ENCODE measurements around the gene RCC1. TPM values are rescaled to one million over a fixed set of nuclear protein-coding genes. Genes with fewer than 3 reads are reported as not detected.
"Not testable (repeated sequence)": the region's sequence is repeated elsewhere in the genome, so short reads cannot be mapped to it uniquely, and the experiment has no call there.

Gene RCC1, protein sequence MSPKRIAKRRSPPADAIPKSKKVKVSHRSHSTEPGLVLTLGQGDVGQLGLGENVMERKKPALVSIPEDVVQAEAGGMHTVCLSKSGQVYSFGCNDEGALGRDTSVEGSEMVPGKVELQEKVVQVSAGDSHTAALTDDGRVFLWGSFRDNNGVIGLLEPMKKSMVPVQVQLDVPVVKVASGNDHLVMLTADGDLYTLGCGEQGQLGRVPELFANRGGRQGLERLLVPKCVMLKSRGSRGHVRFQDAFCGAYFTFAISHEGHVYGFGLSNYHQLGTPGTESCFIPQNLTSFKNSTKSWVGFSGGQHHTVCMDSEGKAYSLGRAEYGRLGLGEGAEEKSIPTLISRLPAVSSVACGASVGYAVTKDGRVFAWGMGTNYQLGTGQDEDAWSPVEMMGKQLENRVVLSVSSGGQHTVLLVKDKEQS
- total RNA-seq = 128 and 136 TPM in 2 replicates

GRCh38 chr1:28505406-28506187 is at the start of gene RCC1:
TSS of gene RCC1 (plus strand) at chr1:28506043. CDS start at chr1:28529867, 23,824 bp downstream.
- Mint-ChIP-seq H3K4me1 (ENCODE audit: low read depth) (peaks cover 29% of the 10 kb centered on the region), H3K36me3 (ENCODE audit: low read depth) (peaks cover 55% of the 10 kb centered on the region), H3K27ac (peak within 1 kb of the TSS; percentile 99), H3K4me3 (ENCODE audit: low read depth) (peak within 1 kb of the TSS; percentile 100), H3K9me3 (no peaks in the 10 kb centered on the region), H3K27me3 (ENCODE audit: low read depth) (no peaks in the 10 kb centered on the region)
- intact Hi-C loops (cut with micrococcal nuclease) = loop anchor here (1.0 to 5.0 kb wide), 3 partner anchors 49 to 258 kb away; no protein-coding TSS in a partner anchor
- peak; percentile 96 for DNase-seq (ENCODE audit: low spot score)

GRCh38 chr1:28456078-28456477 is 49.8 kb upstream of the RCC1 start:
- Mint-ChIP-seq H3K9me3 (no peaks in the 10 kb centered on the region), H3K4me1 (ENCODE audit: low read depth) (peaks cover 33% of the 10 kb centered on the region), H3K36me3 (ENCODE audit: low read depth) (peaks cover 27% of the 10 kb centered on the region), H3K27ac (peak overlapping the region; percentile 87), H3K4me3 (ENCODE audit: low read depth) (peak overlapping the region; percentile 19), H3K27me3 (ENCODE audit: low read depth) (no peaks in the 10 kb centered on the region)
- peak; percentile 27 for DNase-seq (ENCODE audit: low spot score)
- intact Hi-C loops (cut with micrococcal nuclease) = loop anchor here (2.0 to 5.0 kb wide), 2 partner anchors 39 to 49 kb away; no protein-coding TSS in a partner anchor

- no peak overlapping the region for H3K4me3 Mint-ChIP-seq (ENCODE audit: low read depth)
Measured at GRCh38 chr1:28457678-28458077, 48.2 kb upstream of the RCC1 start.

GRCh38 chr1:28458237-28459228 is 47.3 kb upstream of the RCC1 start:
- Mint-ChIP-seq H3K36me3 (ENCODE audit: low read depth) (peaks cover 28% of the 10 kb centered on the region), H3K27me3 (ENCODE audit: low read depth) (no peaks in the 10 kb centered on the region), H3K4me3 (ENCODE audit: low read depth) (no peak overlapping the region), H3K9me3 (no peaks in the 10 kb centered on the region), H3K27ac (no peak overlapping the region), H3K4me1 (ENCODE audit: low read depth) (peaks cover 28% of the 10 kb centered on the region)
- no peak for DNase-seq (ENCODE audit: low spot score)
- intact Hi-C loops (cut with micrococcal nuclease) = loop anchor here (5.0 kb wide), 1 partner anchor 41 kb away; no protein-coding TSS in a partner anchor

More at GRCh38 chr1:28457678-28458077, 48.2 kb upstream of the RCC1 start:
- intact Hi-C loops (cut with micrococcal nuclease) = loop anchor here (2.0 to 5.0 kb wide), 2 partner anchors 40 to 47 kb away; no protein-coding TSS in a partner anchor
- DNase-seq (ENCODE audit: low spot score) = no peak
- no peaks in the 10 kb centered on the region for H3K27me3 Mint-ChIP-seq (ENCODE audit: low read depth)
- peaks cover 34% of the 10 kb centered on the region for H3K36me3 Mint-ChIP-seq (ENCODE audit: low read depth)
- H3K27ac Mint-ChIP-seq = no peak overlapping the region
- H3K4me1 Mint-ChIP-seq (ENCODE audit: low read depth) = peaks cover 30% of the 10 kb centered on the region
- no peaks in the 10 kb centered on the region for H3K9me3 Mint-ChIP-seq

DNA sequence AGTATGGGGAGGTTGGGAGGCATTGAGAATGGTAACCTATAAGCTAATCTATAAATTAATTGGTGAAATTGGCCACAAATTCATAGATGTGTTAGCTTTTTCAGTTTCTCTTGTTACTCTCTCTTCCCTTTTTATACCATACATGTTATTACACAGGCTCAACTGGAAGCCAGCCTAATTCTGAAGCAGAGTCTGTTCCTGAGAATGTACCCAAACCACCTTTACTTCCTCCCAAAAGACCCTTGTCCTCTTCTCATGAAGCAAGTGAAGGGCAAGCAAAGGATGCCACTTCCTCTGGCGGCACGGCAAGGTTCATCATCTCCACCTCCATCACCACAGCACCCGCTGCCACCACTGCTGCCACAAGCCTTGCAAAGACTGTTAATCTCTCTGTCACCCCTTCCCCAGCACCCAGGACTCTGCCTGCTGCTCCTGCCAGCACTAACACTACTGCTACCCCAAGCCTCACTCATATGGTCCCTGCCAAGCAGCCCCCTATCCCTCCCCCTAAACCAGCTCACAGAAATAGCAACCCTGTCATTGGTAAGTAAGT is 39.5 kb upstream of the RCC1 start:
- intact Hi-C loops (cut with micrococcal nuclease) = no loop called here
- Mint-ChIP-seq H3K27me3 (ENCODE audit: low read depth) (no peaks in the 10 kb centered on the region), H3K9me3 (no peaks in the 10 kb centered on the region), H3K4me3 (ENCODE audit: low read depth) (no peak overlapping the region), H3K4me1 (ENCODE audit: low read depth) (peaks cover 23% of the 10 kb centered on the region), H3K27ac (peak overlapping the region; percentile 33), H3K36me3 (ENCODE audit: low read depth) (peaks cover 29% of the 10 kb centered on the region)
- no peak for DNase-seq (ENCODE audit: low spot score)

DNA sequence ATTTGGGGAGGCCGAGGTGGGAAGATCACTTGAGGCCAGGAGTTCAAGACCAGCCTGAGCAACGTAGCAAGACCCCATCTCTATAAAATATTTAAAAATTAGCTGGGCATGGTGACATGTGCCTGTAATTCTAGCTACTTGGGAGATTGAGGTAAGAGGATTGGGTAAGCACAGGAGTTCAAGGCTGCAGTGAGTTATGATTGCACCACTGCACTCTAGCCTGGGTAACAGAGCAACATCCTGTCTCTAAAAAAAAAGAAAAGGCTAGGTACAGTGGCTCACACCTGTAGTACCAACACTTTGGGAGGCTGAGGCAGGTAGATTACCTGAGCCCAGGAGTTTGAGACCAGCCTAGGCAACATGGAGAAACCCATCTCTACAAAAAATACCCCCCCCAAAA is 35.7 kb upstream of the RCC1 start:
- intact Hi-C loops (cut with micrococcal nuclease) = no loop called here
- Mint-ChIP-seq H3K4me1 (ENCODE audit: low read depth) (peaks cover 18% of the 10 kb centered on the region), H3K36me3 (ENCODE audit: low read depth) (peaks cover 29% of the 10 kb centered on the region), H3K4me3 (ENCODE audit: low read depth) (no peak overlapping the region), H3K27me3 (ENCODE audit: low read depth) (no peaks in the 10 kb centered on the region), H3K9me3 (no peaks in the 10 kb centered on the region), H3K27ac (no peak overlapping the region)
- DNase-seq (ENCODE audit: low spot score) = no peak

GRCh38 chr1:28479497-28479896 is 26.3 kb upstream of the RCC1 start:
- H3K4me3 Mint-ChIP-seq (ENCODE audit: low read depth) = not testable (repeated sequence)
- H3K36me3 Mint-ChIP-seq (ENCODE audit: low read depth) = peaks cover 43% of the 10 kb centered on the region

DNA sequence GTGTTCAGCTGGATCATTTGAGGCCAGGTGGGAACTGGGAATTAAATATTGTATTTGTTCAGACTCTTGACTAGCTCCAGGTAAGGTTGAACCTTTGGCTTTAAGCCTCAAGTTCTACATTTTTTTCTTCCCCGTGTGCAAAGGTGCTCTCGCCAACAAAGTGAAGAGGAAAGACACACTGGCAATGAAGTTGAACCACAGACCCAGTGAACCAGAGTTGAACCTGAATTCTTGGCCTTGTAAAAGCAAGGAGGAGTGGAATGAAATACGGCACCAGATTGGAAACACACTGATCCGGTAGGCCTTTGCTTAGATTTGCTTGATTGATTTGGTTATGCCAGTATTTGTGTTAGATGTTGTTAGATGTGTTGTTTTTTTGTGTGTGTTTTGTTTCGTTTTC is 25.5 kb upstream of the RCC1 start:
- H3K27ac Mint-ChIP-seq = no peak overlapping the region
- DNase-seq (ENCODE audit: low spot score) = no peak
- H3K27me3 Mint-ChIP-seq (ENCODE audit: low read depth) = no peaks in the 10 kb centered on the region
- no peaks in the 10 kb centered on the region for H3K4me1 Mint-ChIP-seq (ENCODE audit: low read depth)
- peaks cover 41% of the 10 kb centered on the region for H3K36me3 Mint-ChIP-seq (ENCODE audit: low read depth)
- H3K9me3 Mint-ChIP-seq = no peaks in the 10 kb centered on the region
- intact Hi-C loops (cut with micrococcal nuclease) = no loop called here
- H3K4me3 Mint-ChIP-seq (ENCODE audit: low read depth) = no peak overlapping the region

More at GRCh38 chr1:28479497-28479896, 26.3 kb upstream of the RCC1 start:
- H3K9me3 Mint-ChIP-seq; H3K27ac Mint-ChIP-seq; H3K27me3 Mint-ChIP-seq (ENCODE audit: low read depth); DNase-seq (ENCODE audit: low spot score); intact Hi-C loops (cut with micrococcal nuclease); H3K4me1 Mint-ChIP-seq (ENCODE audit: low read depth): not testable (repeated sequence)

- Mint-ChIP-seq H3K27me3 (ENCODE audit: low read depth) (no peaks in the 10 kb centered on the region), H3K36me3 (ENCODE audit: low read depth) (peaks cover 35% of the 10 kb centered on the region), H3K4me1 (ENCODE audit: low read depth) (no peaks in the 10 kb centered on the region), H3K27ac (no peak overlapping the region), H3K9me3 (no peaks in the 10 kb centered on the region), H3K4me3 (ENCODE audit: low read depth) (no peak overlapping the region)
- DNase-seq (ENCODE audit: low spot score) = no peak
- intact Hi-C loops (cut with micrococcal nuclease) = no loop called here
Measured at GRCh38 chr1:28482138-28482537, 23.7 kb upstream of the RCC1 start.

GRCh38 chr1:28482702-28483101 is 23.1 kb upstream of the RCC1 start:
- no peak overlapping the region for H3K27ac Mint-ChIP-seq
- no peak overlapping the region for H3K4me3 Mint-ChIP-seq (ENCODE audit: low read depth)
- H3K9me3 Mint-ChIP-seq = no peaks in the 10 kb centered on the region
- H3K36me3 Mint-ChIP-seq (ENCODE audit: low read depth) = peaks cover 32% of the 10 kb centered on the region
- intact Hi-C loops (cut with micrococcal nuclease) = no loop called here
- no peak for DNase-seq (ENCODE audit: low spot score)
- no peaks in the 10 kb centered on the region for H3K4me1 Mint-ChIP-seq (ENCODE audit: low read depth)
- H3K27me3 Mint-ChIP-seq (ENCODE audit: low read depth) = no peaks in the 10 kb centered on the region

- no peak for DNase-seq (ENCODE audit: low spot score)
- intact Hi-C loops (cut with micrococcal nuclease) = no loop called here
- H3K36me3 Mint-ChIP-seq (ENCODE audit: low read depth) = peaks cover 45% of the 10 kb centered on the region
- no peaks in the 10 kb centered on the region for H3K9me3 Mint-ChIP-seq
- H3K4me1 Mint-ChIP-seq (ENCODE audit: low read depth) = peaks cover 6% of the 10 kb centered on the region
- H3K27me3 Mint-ChIP-seq (ENCODE audit: low read depth) = no peaks in the 10 kb centered on the region
- peak overlapping the region; percentile 44 for H3K27ac Mint-ChIP-seq
- H3K4me3 Mint-ChIP-seq (ENCODE audit: low read depth) = no peak overlapping the region
Measured at GRCh38 chr1:28494737-28495136, 11.1 kb upstream of the RCC1 start.

DNA sequence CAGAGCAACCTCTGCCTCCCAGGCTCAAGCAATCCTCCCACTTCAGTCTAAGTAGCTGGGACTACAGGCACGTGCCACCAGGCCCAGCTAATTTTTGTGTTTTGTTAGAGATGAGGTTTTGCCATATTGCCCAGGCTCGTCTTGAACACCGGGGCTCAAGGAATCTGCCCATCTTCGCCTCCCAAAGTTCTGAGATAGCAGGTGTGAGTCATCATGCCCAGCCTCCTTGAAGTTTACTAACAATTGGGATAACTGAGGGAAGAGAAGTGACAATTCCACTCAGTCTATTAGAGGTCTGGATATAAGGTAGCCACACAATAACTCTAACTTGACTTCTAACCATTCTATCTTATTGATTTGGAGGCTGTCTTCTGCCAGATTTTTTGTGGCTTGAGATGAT is 6.3 kb upstream of the RCC1 start:
- intact Hi-C loops (cut with micrococcal nuclease) = no loop called here
- peaks cover 12% of the 10 kb centered on the region for H3K4me1 Mint-ChIP-seq (ENCODE audit: low read depth)
- H3K27me3 Mint-ChIP-seq (ENCODE audit: low read depth) = no peaks in the 10 kb centered on the region
- no peaks in the 10 kb centered on the region for H3K9me3 Mint-ChIP-seq
- H3K36me3 Mint-ChIP-seq (ENCODE audit: low read depth) = peaks cover 29% of the 10 kb centered on the region
- H3K27ac Mint-ChIP-seq = no peak overlapping the region
- no peak for DNase-seq (ENCODE audit: low spot score)
- no peak overlapping the region for H3K4me3 Mint-ChIP-seq (ENCODE audit: low read depth)
